OCI-LY3 (cell line): ENCODE results near the gene FLVCR1.

ENCODE experiments used
- H2AFZ ChIP-seq: fragments of 200-600, 300-600 bp; shearing (Covaris generic); 2 replicates; pipeline ENCODE4 v1.6.0; 2014; ENCODE audit warnings: antibody characterized with exemption, low read depth, low read length
- H3K27ac ChIP-seq: fragments of 200-600, 300-600 bp; sonication (generic); 2 replicates; pipeline ENCODE4 v1.5.1; 2014; ENCODE audit warnings: mild to moderate bottlenecking, low read length, moderate library complexity, mixed read lengths
- H3K27me3 ChIP-seq: fragments of 200-600, 300-600 bp; sonication (generic); 2 replicates; pipeline ENCODE4 v1.6.1; 2014; ENCODE audit warnings: low read depth, low read length, mixed read lengths
- H3K36me3 ChIP-seq: fragments of 200-600, 300-600 bp; sonication (generic); replicated peaks from 2 replicates; pipeline ENCODE3; 2014; ENCODE audit warnings: low read depth, low read length, mixed read lengths
- H3K4me1 ChIP-seq: fragments of 300-600, 200-600 bp; sonication (generic); 2 replicates; pipeline ENCODE4 v1.6.1; 2014; ENCODE audit warnings: low read length, mixed read lengths
- H3K4me2 ChIP-seq: fragments of 200-600, 300-600 bp; sonication (generic); 2 replicates; pipeline ENCODE4 v1.6.1; 2014; ENCODE audit warnings: low read length, mixed read lengths
- H3K4me3 ChIP-seq: fragments of 300-600, 200-600 bp; sonication (generic); 2 replicates; pipeline ENCODE4 v1.5.1; 2014; ENCODE audit warnings: antibody characterized with exemption, mild to moderate bottlenecking, low read length, moderate library complexity
- H3K79me2 ChIP-seq: fragments of 300-600, 200-600 bp; shearing (Covaris generic); 2 replicates; pipeline ENCODE4 v1.6.1; 2014; ENCODE audit warnings: mild to moderate bottlenecking, low read length, mixed read lengths
- H3K9ac ChIP-seq: fragments of 300-600, 200-600 bp; shearing (Covaris generic); 2 replicates; pipeline ENCODE4 v1.6.0; 2014; ENCODE audit warnings: mild to moderate bottlenecking, low read length, moderate library complexity
- H3K9me3 ChIP-seq: fragments of 200-600, 300-600 bp; shearing (Covaris generic); 2 replicates; pipeline ENCODE4 v1.6.1; 2014; ENCODE audit warnings: low read length, mixed read lengths; ENCODE audit not compliant: insufficient read depth
- H4K20me1 ChIP-seq: fragments of 200-600, 300-600 bp; sonication (generic); 2 replicates; pipeline ENCODE4 v1.6.1; 2016; ENCODE audit warnings: low read length, mixed read lengths; ENCODE audit not compliant: insufficient read depth
- EZH2phosphoT487 ChIP-seq: fragments of 200-600 bp; shearing (Covaris generic); IDR thresholded peaks from 2 replicates; pipeline ENCODE4 v1.6.1; 2018; ENCODE audit warnings: antibody characterized with exemption, mixed run types, low read depth
- TF ChIP-seq, protein P1 (sequence below): fragments of 200-600, 300-600 bp; sonication (generic); IDR thresholded peaks from 2 replicates; pipeline ENCODE4 v1.5.1; 2014; ENCODE audit warnings: antibody characterized with exemption, low read length, low read depth

The FLVCR1 gene

DNA sequence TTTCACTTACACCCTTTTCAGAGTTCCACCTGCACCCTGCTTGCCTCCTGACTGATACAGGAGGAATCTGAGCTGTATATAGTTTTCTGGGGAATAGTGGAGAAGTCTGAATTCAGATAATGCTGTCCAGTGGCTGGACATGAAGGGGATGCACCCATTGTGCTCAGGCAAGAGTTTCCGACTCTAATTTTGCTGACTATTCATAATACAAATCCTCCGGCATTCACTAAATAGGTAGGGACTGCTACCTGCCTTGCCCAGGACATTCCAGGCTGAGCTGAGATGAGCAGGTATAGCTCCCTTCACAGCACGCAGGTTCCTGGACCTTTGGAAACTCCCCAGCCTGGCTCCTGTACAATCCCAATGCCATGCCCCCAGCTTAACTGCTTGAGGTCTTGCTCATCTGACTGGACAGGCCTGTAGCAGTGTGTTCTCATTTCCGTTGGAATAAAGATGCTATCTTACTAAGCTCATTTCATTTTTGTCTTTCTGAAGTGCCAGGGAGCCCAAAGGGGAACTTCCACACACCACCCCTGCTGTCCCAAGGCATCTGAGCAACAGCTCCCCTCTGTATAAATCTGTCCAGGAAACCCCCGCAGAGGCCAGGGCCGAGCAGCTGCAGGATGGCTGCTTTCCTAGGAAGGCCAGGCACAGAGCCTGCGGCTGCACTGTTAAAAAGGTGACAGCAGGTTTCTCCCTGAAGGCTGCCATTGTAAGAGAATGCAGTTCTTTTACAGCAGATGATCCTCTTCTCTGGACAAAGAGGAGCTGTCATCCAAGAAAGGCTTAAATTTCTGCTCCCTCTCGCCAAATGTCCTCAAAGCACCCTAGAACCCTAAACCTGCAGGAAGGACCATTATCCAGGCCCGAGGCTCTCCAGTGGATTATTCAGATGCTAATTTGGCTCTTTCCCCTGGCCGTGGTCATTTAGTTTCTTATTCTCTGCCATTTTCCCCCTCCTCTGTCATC lies 70.5 kb downstream of the FLVCR1 start:
- Histone ChIP-seq H3K9ac (peak overlapping the region; percentile 65), H3K4me1 (peaks cover 45% of the 10 kb centered on the region), H2AFZ (peak overlapping the region; percentile 56; the same call in 1 of the 2 replicates), H3K4me2 (peak overlapping the region; percentile 67), H3K79me2 (no peaks in the 10 kb centered on the region), H4K20me1 (no peaks in the 10 kb centered on the region), H3K27ac (peak overlapping the region; percentile 91), H3K27me3 (no peaks in the 10 kb centered on the region), H3K36me3 (no peaks in the 10 kb centered on the region), H3K4me3 (peak overlapping the region; percentile 45), H3K9me3 (no peaks in the 10 kb centered on the region)
- TF ChIP-seq EZH2phosphoT487: no peak
- TF ChIP-seq, protein P1, sequence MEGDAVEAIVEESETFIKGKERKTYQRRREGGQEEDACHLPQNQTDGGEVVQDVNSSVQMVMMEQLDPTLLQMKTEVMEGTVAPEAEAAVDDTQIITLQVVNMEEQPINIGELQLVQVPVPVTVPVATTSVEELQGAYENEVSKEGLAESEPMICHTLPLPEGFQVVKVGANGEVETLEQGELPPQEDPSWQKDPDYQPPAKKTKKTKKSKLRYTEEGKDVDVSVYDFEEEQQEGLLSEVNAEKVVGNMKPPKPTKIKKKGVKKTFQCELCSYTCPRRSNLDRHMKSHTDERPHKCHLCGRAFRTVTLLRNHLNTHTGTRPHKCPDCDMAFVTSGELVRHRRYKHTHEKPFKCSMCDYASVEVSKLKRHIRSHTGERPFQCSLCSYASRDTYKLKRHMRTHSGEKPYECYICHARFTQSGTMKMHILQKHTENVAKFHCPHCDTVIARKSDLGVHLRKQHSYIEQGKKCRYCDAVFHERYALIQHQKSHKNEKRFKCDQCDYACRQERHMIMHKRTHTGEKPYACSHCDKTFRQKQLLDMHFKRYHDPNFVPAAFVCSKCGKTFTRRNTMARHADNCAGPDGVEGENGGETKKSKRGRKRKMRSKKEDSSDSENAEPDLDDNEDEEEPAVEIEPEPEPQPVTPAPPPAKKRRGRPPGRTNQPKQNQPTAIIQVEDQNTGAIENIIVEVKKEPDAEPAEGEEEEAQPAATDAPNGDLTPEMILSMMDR: no peak

DNA sequence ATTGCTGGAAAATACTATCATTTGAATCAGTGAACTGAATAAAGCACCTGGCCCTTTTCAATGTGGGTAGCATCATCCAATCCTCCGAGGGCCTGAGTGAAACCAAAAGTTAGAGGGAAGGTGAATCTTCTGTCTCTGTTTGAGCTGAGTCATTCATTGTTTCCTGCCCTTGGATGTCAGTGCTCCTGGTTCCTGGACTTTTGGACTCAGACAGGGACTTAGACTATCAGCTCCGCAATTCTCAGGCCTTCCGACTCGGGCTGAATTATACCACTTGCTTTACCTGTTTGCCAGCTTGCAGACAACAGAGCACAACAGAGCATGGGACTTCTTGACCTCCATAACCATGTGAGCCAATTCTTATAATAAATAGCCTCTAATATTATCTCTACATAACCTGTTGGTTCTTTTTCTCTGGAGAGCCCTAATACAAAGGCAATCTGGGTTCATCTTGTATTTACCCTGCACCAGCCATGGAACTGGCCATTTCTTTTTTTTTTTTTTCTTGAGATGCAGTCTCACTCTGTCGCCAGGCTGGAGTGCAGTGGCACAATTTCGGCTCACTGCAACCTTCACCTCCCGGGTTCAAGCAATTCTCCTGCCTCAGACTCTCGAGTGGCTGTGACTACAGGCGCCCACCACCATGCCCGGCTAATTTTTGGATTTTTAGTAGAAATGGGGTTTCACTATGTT lies 73.1 kb downstream of the FLVCR1 start:
- H3K4me1 ChIP-seq: peaks cover 48% of the 10 kb centered on the region
- peak overlapping the region; percentile 27; the same call in 1 of the 2 replicates for H3K27ac ChIP-seq
- H3K4me3 ChIP-seq: no peak overlapping the region
- H3K9me3 ChIP-seq: no peaks in the 10 kb centered on the region
- H3K79me2 ChIP-seq: no peaks in the 10 kb centered on the region
- H3K36me3 ChIP-seq: no peaks in the 10 kb centered on the region
- H3K27me3 ChIP-seq: no peaks in the 10 kb centered on the region
- H3K9ac ChIP-seq: peak overlapping the region; percentile 16; the same call in 1 of the 2 replicates
- H4K20me1 ChIP-seq: no peaks in the 10 kb centered on the region
- peak overlapping the region; percentile 27 for H3K4me2 ChIP-seq
- H2AFZ ChIP-seq: no peak overlapping the region
- TF ChIP-seq, protein P1: no peak
- TF ChIP-seq EZH2phosphoT487: no peak

DNA sequence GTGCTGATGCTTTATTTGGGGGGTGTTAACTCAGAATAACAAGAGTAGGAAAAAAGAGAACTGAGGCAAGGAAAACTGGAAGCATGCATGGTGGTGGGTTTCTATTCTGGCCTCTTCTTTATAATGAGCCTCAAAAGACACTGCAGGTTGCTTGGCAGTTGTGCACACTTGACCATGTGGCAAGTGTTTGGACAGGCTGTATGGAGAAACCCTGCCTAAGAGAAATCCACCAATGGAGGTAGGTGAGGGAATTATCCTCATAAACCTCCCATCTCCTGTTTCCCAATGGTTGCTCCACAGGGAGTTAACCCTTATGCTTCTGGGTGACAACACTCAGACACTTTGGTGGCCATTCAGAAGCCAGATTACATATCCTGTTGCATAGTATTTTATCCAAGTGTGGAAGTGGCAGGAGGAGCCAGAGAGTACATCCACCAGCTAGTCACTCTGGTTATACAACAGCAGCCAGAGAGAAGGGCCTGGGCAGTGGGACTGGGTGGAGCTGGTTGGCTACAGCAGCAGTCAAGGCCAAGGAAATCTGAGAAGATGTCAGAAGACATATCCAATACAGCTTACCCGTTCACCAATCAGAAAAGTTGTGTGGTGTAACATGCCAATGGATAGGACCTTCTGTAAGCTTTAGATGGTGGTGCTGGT lies 75.9 kb downstream of the FLVCR1 start:
- TF ChIP-seq EZH2phosphoT487: no peak
- TF ChIP-seq, protein P1: no peak
- Histone ChIP-seq H4K20me1 (no peaks in the 10 kb centered on the region), H3K79me2 (no peaks in the 10 kb centered on the region), H3K4me3 (no peak overlapping the region), H2AFZ (no peak overlapping the region), H3K9me3 (no peaks in the 10 kb centered on the region), H3K9ac (no peak overlapping the region), H3K4me1 (peaks cover 41% of the 10 kb centered on the region), H3K36me3 (no peaks in the 10 kb centered on the region), H3K4me2 (no peak overlapping the region), H3K27ac (no peak overlapping the region), H3K27me3 (no peaks in the 10 kb centered on the region)
